H9 (cell line): ENCODE results near the gene XPR1. TPM values are rescaled to one million over a fixed set of nuclear protein-coding genes. Genes with fewer than 3 reads are reported as not detected.

Experiments
- DNase-seq: peaks from one replicate; pipeline ENCODE4 v3.0.0-alpha.2; 2017
- H2AFZ ChIP-seq: one replicate; pipeline ENCODE4 v1.6.1; 2013; ENCODE audit warnings: mild to moderate bottlenecking, low read length, control low read depth, moderate library complexity
- H2AK5ac ChIP-seq: 2 replicates; pipeline ENCODE4 v1.6.1; 2013; ENCODE audit warnings: low read length, control low read depth, mixed read lengths; ENCODE audit not compliant: insufficient read length
- H2BK120ac ChIP-seq: one replicate; pipeline ENCODE4 v1.6.1; 2013; ENCODE audit warnings: low read depth, mild to moderate bottlenecking, low read length, control low read depth, inconsistent platforms; ENCODE audit not compliant: poor library complexity, severe bottlenecking
- H2BK12ac ChIP-seq: 2 replicates; pipeline ENCODE4 v1.6.1; 2013; ENCODE audit warnings: low read length, control low read depth, mixed read lengths, low read depth; ENCODE audit not compliant: insufficient read length
- H2BK15ac ChIP-seq: 2 replicates; pipeline ENCODE4 v1.6.1; 2013; ENCODE audit warnings: low read depth, low read length, control low read depth
- H2BK20ac ChIP-seq: one replicate; pipeline ENCODE4 v1.6.1; 2013; ENCODE audit warnings: low read depth, mild to moderate bottlenecking, low read length, control low read depth, inconsistent platforms; ENCODE audit not compliant: poor library complexity, severe bottlenecking
- H2BK5ac ChIP-seq: 2 replicates; pipeline ENCODE4 v1.6.1; 2013; ENCODE audit warnings: low read length, control low read depth, mixed read lengths; ENCODE audit not compliant: insufficient read length
- H3K14ac ChIP-seq: 2 replicates; pipeline ENCODE4 v1.6.1; 2013; ENCODE audit warnings: low read length, control low read depth; ENCODE audit not compliant: insufficient read depth
- H3K18ac ChIP-seq: 2 replicates; pipeline ENCODE4 v1.6.1; 2013; ENCODE audit warnings: low read depth, mild to moderate bottlenecking, mixed read lengths, low read length, control low read depth; ENCODE audit not compliant: insufficient read length
- H3K23ac ChIP-seq: 2 replicates; pipeline ENCODE4 v1.6.1; 2013; ENCODE audit warnings: low read length, control low read depth, mixed read lengths, low read depth; ENCODE audit not compliant: insufficient read length
- H3K23me2 ChIP-seq: 2 replicates; pipeline ENCODE4 v1.6.1; 2013; ENCODE audit warnings: low read depth, mild to moderate bottlenecking, mixed read lengths, low read length, control low read depth; ENCODE audit not compliant: insufficient read length, poor library complexity, severe bottlenecking
- H3K27ac ChIP-seq: 2 replicates; pipeline ENCODE4 v1.5.1; 2013; ENCODE audit warnings: low read length, control low read depth, mixed read lengths, low read depth; ENCODE audit not compliant: insufficient read length
- H3K27me3 ChIP-seq: 2 replicates; pipeline ENCODE4 v1.6.1; 2013; ENCODE audit warnings: low read length, control low read depth, inconsistent platforms; ENCODE audit not compliant: insufficient read depth
- H3K4ac ChIP-seq: 2 replicates; pipeline ENCODE4 v1.6.1; 2013; ENCODE audit warnings: low read depth, mild to moderate bottlenecking, control low read depth, inconsistent platforms, low read length, moderate library complexity
- H3K4me1 ChIP-seq: 2 replicates; pipeline ENCODE4 v1.6.1; 2013; ENCODE audit warnings: low read length, control low read depth, inconsistent platforms; ENCODE audit not compliant: insufficient read depth
- H3K4me2 ChIP-seq: 2 replicates; pipeline ENCODE4 v1.6.1; 2013; ENCODE audit warnings: low read length, control low read depth, mixed read lengths; ENCODE audit not compliant: insufficient read length, insufficient read depth
- H3K56ac ChIP-seq: 2 replicates; pipeline ENCODE4 v1.6.1; 2013; ENCODE audit warnings: low read depth, mild to moderate bottlenecking, mixed read lengths, low read length, control low read depth; ENCODE audit not compliant: insufficient read length
- H3K79me1 ChIP-seq: 2 replicates; pipeline ENCODE4 v1.6.1; 2013; ENCODE audit warnings: low read depth, mild to moderate bottlenecking, moderate library complexity, low read length, control low read depth, inconsistent platforms; ENCODE audit not compliant: insufficient read depth, poor library complexity, severe bottlenecking
- H3K79me2 ChIP-seq: 2 replicates; pipeline ENCODE4 v1.6.1; 2013; ENCODE audit warnings: low read length, control low read depth, inconsistent platforms; ENCODE audit not compliant: insufficient read depth
- H3K9ac ChIP-seq: 2 replicates; pipeline ENCODE4 v1.6.1; 2013; ENCODE audit warnings: low read length, control low read depth, mixed read lengths; ENCODE audit not compliant: insufficient read length; ENCODE audit errors: extremely low read depth
- H3K9me3 ChIP-seq: one replicate; pipeline ENCODE4 v1.6.1; 2013; ENCODE audit warnings: low read depth, low read length, inconsistent platforms; ENCODE audit not compliant: control insufficient read depth
- H3T11ph ChIP-seq: one replicate; pipeline ENCODE4 v1.6.1; 2013; ENCODE audit warnings: mild to moderate bottlenecking, low read length, control low read depth, inconsistent platforms
- H4K20me1 ChIP-seq: one replicate; pipeline ENCODE4 v1.6.1; 2013; ENCODE audit not compliant: control insufficient read depth, insufficient read length, insufficient read depth
- H4K5ac ChIP-seq: 2 replicates; pipeline ENCODE4 v1.6.1; 2013; ENCODE audit warnings: low read depth, mild to moderate bottlenecking, mixed read lengths, low read length, control low read depth; ENCODE audit not compliant: insufficient read length
- H4K8ac ChIP-seq: replicated peaks from 2 replicates; pipeline ENCODE4 v1.6.1; 2013; ENCODE audit warnings: low read length, control low read depth, mixed read lengths, low read depth; ENCODE audit not compliant: insufficient read length
- H4K91ac ChIP-seq: 2 replicates; pipeline ENCODE4 v1.6.1; 2013; ENCODE audit warnings: low read depth, mild to moderate bottlenecking, moderate library complexity, mixed read lengths, low read length, control low read depth; ENCODE audit not compliant: insufficient read length
- H3K27ac Mint-ChIP-seq, 3 experiments: 2 replicates in 2 of 3; 3 replicates in 1 of 3; pipeline ENCODE4 v1.8.0; 2020 to 2021; ENCODE audit warnings: mixed read lengths in 3 of 3, mild to moderate bottlenecking in 1 of 3, moderate library complexity in 1 of 3
- H3K27me3 Mint-ChIP-seq: 2 replicates; pipeline ENCODE4 v1.8.0; 2021; ENCODE audit warnings: low read depth, mild to moderate bottlenecking, moderate library complexity, mixed read lengths
- H3K36me3 Mint-ChIP-seq, 3 experiments: 2 replicates in 2 of 3; 3 replicates in 1 of 3; pipeline ENCODE4 v1.8.0; 2020 to 2021; ENCODE audit warnings: low read depth in 3 of 3, mixed read lengths in 3 of 3; ENCODE audit not compliant: insufficient read depth in 1 of 3
- H3K4me1 Mint-ChIP-seq, 2 experiments: 2 replicates each; pipeline ENCODE4 v1.8.0; 2020; ENCODE audit warnings: mixed read lengths in 2 of 2
- H3K4me3 Mint-ChIP-seq, 2 experiments: 2 replicates in 1 of 2; 3 replicates in 1 of 2; pipeline ENCODE4 v1.8.0; 2020 to 2021; ENCODE audit warnings: mild to moderate bottlenecking in 2 of 2, mixed read lengths in 2 of 2, moderate library complexity in 1 of 2
- H3K9me3 Mint-ChIP-seq, 2 experiments: 2 replicates in 1 of 2; 3 replicates in 1 of 2; pipeline ENCODE4 v1.8.0; 2020; ENCODE audit warnings: mild to moderate bottlenecking in 2 of 2, mixed read lengths in 2 of 2, moderate library complexity in 1 of 2
- total RNA-seq: library from RNA; stranded (reverse); gene quantifications from 2 replicates; pipeline ENCODE4 v1.2.1, GENCODE V29; 2021
- TF ChIP-seq, protein P1 (sequence below): fragments of 200-600 bp; sonication (generic); conservative IDR thresholded peaks from 3 replicates; pipeline ENCODE4 v1.8.0; 2021; ENCODE audit warnings: antibody characterized with exemption, mild to moderate bottlenecking

The XPR1 gene
- total RNA-seq, 1 experiment from 2014 or later = 34.1 TPM

- H3K4me1 Mint-ChIP-seq = peaks cover 10 to 21% of the 10 kb centered on the region in 2 experiments
- Histone ChIP-seq H3K56ac (no peak overlapping the region), H4K8ac (no peak overlapping the region), H2BK120ac (no peak overlapping the region), H2BK15ac (no peak overlapping the region), H2BK5ac (no peak overlapping the region), H3K18ac (no peak overlapping the region), H3K9ac (no peak overlapping the region), H3K79me1 (no peaks in the 10 kb centered on the region), H3K4ac (no peak overlapping the region), H3K23ac (no peak overlapping the region), H3K27ac (no peak overlapping the region), H3K23me2 (no peaks in the 10 kb centered on the region), H3K4me2 (no peak overlapping the region), H4K91ac (no peak overlapping the region), H3K79me2 (no peaks in the 10 kb centered on the region), H2BK12ac (no peak overlapping the region), H3K4me1 (no peaks in the 10 kb centered on the region; the same call in 1 of the 2 replicates), H2AFZ (no peak overlapping the region), H3K14ac (no peak overlapping the region), H2AK5ac (no peak overlapping the region), H3K27me3 (no peaks in the 10 kb centered on the region), H4K20me1 (no peaks in the 10 kb centered on the region), H3T11ph (no peak overlapping the region), H3K9me3 (no peaks in the 10 kb centered on the region), H4K5ac (no peak overlapping the region), H2BK20ac (no peak overlapping the region)
- DNase-seq = no peak
- H3K4me3 Mint-ChIP-seq = no peak overlapping the region; a peak in 1 of 5 replicates
- peaks cover 0 to 6% (median 2%) of the 10 kb centered on the region in 3 experiments; a peak in 2 of 7 replicates for H3K36me3 Mint-ChIP-seq
- H3K27me3 Mint-ChIP-seq = no peaks in the 10 kb centered on the region; the same call in 1 of the 2 replicates
- H3K27ac Mint-ChIP-seq = peak overlapping the region in 1 of 3 experiments; percentile 58; a peak in 2 of 7 replicates
- TF ChIP-seq, protein P1, sequence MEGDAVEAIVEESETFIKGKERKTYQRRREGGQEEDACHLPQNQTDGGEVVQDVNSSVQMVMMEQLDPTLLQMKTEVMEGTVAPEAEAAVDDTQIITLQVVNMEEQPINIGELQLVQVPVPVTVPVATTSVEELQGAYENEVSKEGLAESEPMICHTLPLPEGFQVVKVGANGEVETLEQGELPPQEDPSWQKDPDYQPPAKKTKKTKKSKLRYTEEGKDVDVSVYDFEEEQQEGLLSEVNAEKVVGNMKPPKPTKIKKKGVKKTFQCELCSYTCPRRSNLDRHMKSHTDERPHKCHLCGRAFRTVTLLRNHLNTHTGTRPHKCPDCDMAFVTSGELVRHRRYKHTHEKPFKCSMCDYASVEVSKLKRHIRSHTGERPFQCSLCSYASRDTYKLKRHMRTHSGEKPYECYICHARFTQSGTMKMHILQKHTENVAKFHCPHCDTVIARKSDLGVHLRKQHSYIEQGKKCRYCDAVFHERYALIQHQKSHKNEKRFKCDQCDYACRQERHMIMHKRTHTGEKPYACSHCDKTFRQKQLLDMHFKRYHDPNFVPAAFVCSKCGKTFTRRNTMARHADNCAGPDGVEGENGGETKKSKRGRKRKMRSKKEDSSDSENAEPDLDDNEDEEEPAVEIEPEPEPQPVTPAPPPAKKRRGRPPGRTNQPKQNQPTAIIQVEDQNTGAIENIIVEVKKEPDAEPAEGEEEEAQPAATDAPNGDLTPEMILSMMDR = peak; percentile 39; the same call in 2 of the 3 replicates
- H3K9me3 Mint-ChIP-seq = no peaks in the 10 kb centered on the region
Measured at GRCh38 chr1:180933141-180933540, 301.3 kb downstream of the XPR1 start.
